IMR-90 (cell line): ENCODE data around the gene SIRT2. TPM values are rescaled to one million over a fixed set of nuclear protein-coding genes. Genes with fewer than 3 reads are reported as not detected.

Experiments
- ATAC-seq: fragments of 200-7000 bp; cut with Tn5 transposase; 2 replicates; pipeline ENCODE4 v1.9.1; 2020; ENCODE audit warnings: low read depth, mild to moderate bottlenecking, moderate library complexity
- BruUV-seq: library from RNA; stranded (reverse); fragments of 400-500 nt; replicated peaks from 2 replicates; lab custom pipeline; 2021; lab: Mats Ljungman, UMichigan
- CTCF ChIA-PET: fragments of 300-600 bp; formaldehyde crosslinking; extraction: SDS; loops from one replicate; lab custom pipeline; 2021; ENCODE audit warnings: antibody characterized with exemption; lab: Yijun Ruan, JAX
- POLR2A ChIA-PET: fragments of 300-600 bp; sonication (Branson Sonifier 250); formaldehyde crosslinking; loops from one replicate; lab custom pipeline; 2022; ENCODE audit warnings: antibody characterized with exemption; ENCODE audit not compliant: unreplicated experiment; lab: Charles Lee
- DNase-seq: peaks from one replicate; pipeline ENCODE4 v3.0.0; 2013
- H2AFZ ChIP-seq: replicated peaks from 2 replicates; pipeline ENCODE3; 2013; ENCODE audit warnings: low read length, mild to moderate bottlenecking; ENCODE audit not compliant: poor library complexity
- H2AK5ac ChIP-seq: 2 replicates; pipeline ENCODE4 v1.6.1; 2013; ENCODE audit warnings: low read depth, low read length, inconsistent platforms
- H2AK9ac ChIP-seq: replicated peaks from 2 replicates; pipeline ENCODE3; 2013; ENCODE audit warnings: mild to moderate bottlenecking, low read depth, low read length, moderate library complexity; ENCODE audit not compliant: poor library complexity
- H2BK120ac ChIP-seq: 2 replicates; pipeline ENCODE4 v1.6.1; 2013; ENCODE audit warnings: low read depth, low read length, inconsistent platforms
- H2BK15ac ChIP-seq: 3 replicates; pipeline ENCODE4 v1.6.1; 2013; ENCODE audit warnings: low read depth, low read length, inconsistent platforms
- H2BK20ac ChIP-seq: 2 replicates; pipeline ENCODE4 v1.6.1; 2013; ENCODE audit warnings: low read depth, mild to moderate bottlenecking, inconsistent platforms, low read length, moderate library complexity
- H2BK5ac ChIP-seq: 2 replicates; pipeline ENCODE4 v1.6.1; 2013; ENCODE audit warnings: mild to moderate bottlenecking, low read depth, low read length, inconsistent platforms; ENCODE audit not compliant: poor library complexity, severe bottlenecking
- H3K14ac ChIP-seq: replicated peaks from 2 replicates; pipeline ENCODE4 v1.6.1; 2013; ENCODE audit warnings: low read depth, low read length, inconsistent platforms
- H3K18ac ChIP-seq: 2 replicates; pipeline ENCODE4 v1.6.1; 2013; ENCODE audit warnings: low read depth, low read length, control low read depth
- H3K23ac ChIP-seq: 2 replicates; pipeline ENCODE4 v1.6.1; 2013; ENCODE audit warnings: low read depth, low read length, inconsistent platforms
- H3K27ac ChIP-seq: 2 replicates; pipeline ENCODE4 v1.5.1; 2013; ENCODE audit warnings: mild to moderate bottlenecking, control low read depth, low read length; ENCODE audit not compliant: insufficient read depth
- H3K27me3 ChIP-seq: 2 replicates; pipeline ENCODE4 v1.6.1; 2013; ENCODE audit warnings: low read length; ENCODE audit not compliant: control insufficient read depth, insufficient read depth
- H3K36me3 ChIP-seq: 2 replicates; pipeline ENCODE4 v1.6.1; 2013; ENCODE audit warnings: low read length, mixed read lengths; ENCODE audit not compliant: control insufficient read depth, insufficient read depth
- H3K4ac ChIP-seq: 2 replicates; pipeline ENCODE4 v1.6.1; 2013; ENCODE audit warnings: low read depth, low read length, inconsistent platforms
- H3K4me1 ChIP-seq: 2 replicates; pipeline ENCODE4 v1.6.1; 2013; ENCODE audit warnings: low read length, mixed read lengths; ENCODE audit not compliant: control insufficient read depth, insufficient read depth
- H3K4me2 ChIP-seq: 2 replicates; pipeline ENCODE4 v1.6.1; 2013; ENCODE audit warnings: low read depth, mild to moderate bottlenecking, control low read depth, low read length, moderate library complexity
- H3K4me3 ChIP-seq: 2 replicates; pipeline ENCODE4 v1.5.1; 2013; ENCODE audit warnings: low read depth, mild to moderate bottlenecking, control low read depth, low read length, moderate library complexity; ENCODE audit not compliant: insufficient read depth
- H3K56ac ChIP-seq: 2 replicates; pipeline ENCODE4 v1.6.1; 2013; ENCODE audit warnings: low read length, inconsistent platforms; ENCODE audit not compliant: insufficient read depth; ENCODE audit errors: extremely low read depth
- H3K79me1 ChIP-seq, 2 experiments: 2 replicates each; pipeline ENCODE4 v1.6.1; 2013; ENCODE audit warnings: low read length in 2 of 2, inconsistent platforms in 1 of 2, low read depth in 1 of 2
- H3K9ac ChIP-seq: 2 replicates; pipeline ENCODE4 v1.6.1; 2013; ENCODE audit warnings: low read depth, low read length, control low read depth
- H3K9me1 ChIP-seq: 2 replicates; pipeline ENCODE4 v1.6.1; 2013; ENCODE audit warnings: low read length, inconsistent platforms; ENCODE audit not compliant: insufficient read depth
- H3K9me3 ChIP-seq: 2 replicates; pipeline ENCODE4 v1.6.1; 2013; ENCODE audit warnings: low read length; ENCODE audit not compliant: control insufficient read depth, insufficient read depth
- H4K20me1 ChIP-seq: 2 replicates; pipeline ENCODE4 v1.6.1; 2013; ENCODE audit warnings: low read length, inconsistent platforms; ENCODE audit not compliant: insufficient read depth
- H4K5ac ChIP-seq: 2 replicates; pipeline ENCODE4 v1.6.1; 2013; ENCODE audit warnings: mild to moderate bottlenecking, low read depth, low read length, control low read depth
- H4K8ac ChIP-seq, 2 experiments: 2 replicates each; pipeline ENCODE4 v1.6.1; 2013; ENCODE audit warnings: low read depth in 2 of 2, low read length in 2 of 2, control low read depth in 1 of 2, inconsistent platforms in 1 of 2
- H4K91ac ChIP-seq: 2 replicates; pipeline ENCODE4 v1.6.1; 2013; ENCODE audit warnings: low read depth, low read length, inconsistent platforms; ENCODE audit not compliant: insufficient read depth
- CEBPB ChIP-seq: IDR thresholded peaks from 2 replicates; pipeline ENCODE4 v1.6.1; 2012; ENCODE audit warnings: low read depth, low read length, improper control_type of control experiment
- MXI1 ChIP-seq: IDR thresholded peaks from 2 replicates; pipeline ENCODE4 v1.6.1; 2012; ENCODE audit warnings: low read depth, mild to moderate bottlenecking, low read length, moderate library complexity, borderline replicate concordance
- SMC3 ChIP-seq: fragments of 150-350 bp; IDR thresholded peaks from 2 replicates; pipeline ENCODE4 v1.6.1; 2016; ENCODE audit warnings: low read depth, mild to moderate bottlenecking, antibody characterized with exemption, low read length, moderate library complexity
- WGBS, 2 experiments: methylation state at CpG; one replicate each; pipeline versions ENCODE4 v1.1.5 to v1.1.7; 2013; ENCODE audit warnings: missing lambda C conversion rate in 2 of 2; ENCODE audit not compliant: insufficient read length in 1 of 2; ENCODE audit errors: extremely low coverage in 2 of 2; 5-methylcytosine and 5-hydroxymethylcytosine counted together
- dilution Hi-C: fragments of 300-500 bp; cut with HindIII; formaldehyde crosslinking; loops from one replicate; pipeline ENCODE4 v1.14.3; 2018; ENCODE audit warnings: low sequenced_read_pairs; ENCODE audit not compliant: unreplicated experiment
- in situ Hi-C: fragments of 300-500 bp; cut with MboI; formaldehyde crosslinking; loops from 3 replicates; pipeline ENCODE4 v1.14.3; 2019; ENCODE audit warnings: low sequenced_read_pairs, inconsistent platforms, mixed read lengths
- intact Hi-C: fragments of 100-400 bp; cut with micrococcal nuclease; formaldehyde crosslinking; loops from 2 replicates; pipeline ENCODE4 v1.10.0; 2022
- polyA plus RNA-seq, 3 experiments: library from polyadenylated mRNA; depleted of rRNA; stranded (reverse); fragments of >200 nt; gene quantifications; 2 replicates each; pipeline ENCODE4 v1.2.3, GENCODE V29; 2012; ENCODE audit warnings: low replicate concordance in 1 of 3
- total RNA-seq: library from RNA; depleted of rRNA; stranded (reverse); fragments of >200 nt; gene quantifications from 2 replicates; pipeline ENCODE4 v1.2.3, GENCODE V29; 2012
- TF ChIP-seq, protein P1 (sequence below): fragments of 150-350 bp; IDR thresholded peaks from 2 replicates; pipeline ENCODE4 v1.6.1; 2017; ENCODE audit warnings: mild to moderate bottlenecking, antibody characterized with exemption, low read length, low read depth

Gene SIRT2
- total and polyA plus RNA-seq, 2 of the 4 experiments (the other 2 are of a cell fraction) = 43.0 to 50.0 TPM

DNA sequence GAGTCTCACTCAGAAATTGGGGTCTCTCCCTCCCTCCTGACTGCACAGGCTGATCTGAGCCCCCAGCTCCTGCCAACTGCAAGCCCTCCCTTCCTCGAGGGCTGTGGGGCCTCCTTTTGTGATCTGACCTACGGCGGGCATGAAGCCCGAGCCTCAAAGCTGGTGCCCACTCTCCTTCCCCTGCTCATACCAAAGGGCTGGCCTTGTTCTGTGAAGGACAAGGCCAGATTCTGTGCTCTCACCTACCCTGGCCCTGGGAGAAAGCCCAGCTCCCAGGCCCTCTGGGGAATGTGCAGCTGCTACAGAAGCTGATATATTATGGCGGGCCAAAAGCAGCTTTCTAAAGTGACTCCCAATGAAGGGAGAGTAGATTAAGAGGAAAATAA lies 58.8 kb downstream of the SIRT2 start:
- in situ Hi-C loops = no loop called here
- Histone ChIP-seq H2BK120ac (no peak overlapping the region), H3K4me2 (no peak overlapping the region), H3K36me3 (peaks cover 91% of the 10 kb centered on the region), H3K23ac (no peak overlapping the region), H3K4me1 (peaks cover 10% of the 10 kb centered on the region; the same call in 1 of the 2 replicates), H3K18ac (no peak overlapping the region), H3K79me1 (peaks cover 58 to 89% of the 10 kb centered on the region in 2 experiments), H2BK15ac (no peak overlapping the region), H3K4ac (no peak overlapping the region), H4K91ac (no peak overlapping the region), H3K9ac (no peak overlapping the region), H2BK5ac (no peak overlapping the region), H3K56ac (no peak overlapping the region), H3K14ac (no peak overlapping the region), H2AK5ac (no peak overlapping the region), H3K27me3 (no peaks in the 10 kb centered on the region), H3K9me1 (peaks cover 7% of the 10 kb centered on the region; the same call in 1 of the 2 replicates), H2AFZ (no peak overlapping the region), H4K20me1 (peaks cover 82% of the 10 kb centered on the region), H4K5ac (no peak overlapping the region), H2BK20ac (no peak overlapping the region), H3K4me3 (no peak overlapping the region), H2AK9ac (no peak overlapping the region), H3K9me3 (no peaks in the 10 kb centered on the region), H3K27ac (no peak overlapping the region), H4K8ac (no peak overlapping the region)
- intact Hi-C loops = no loop called here
- TF ChIP-seq, protein P1, sequence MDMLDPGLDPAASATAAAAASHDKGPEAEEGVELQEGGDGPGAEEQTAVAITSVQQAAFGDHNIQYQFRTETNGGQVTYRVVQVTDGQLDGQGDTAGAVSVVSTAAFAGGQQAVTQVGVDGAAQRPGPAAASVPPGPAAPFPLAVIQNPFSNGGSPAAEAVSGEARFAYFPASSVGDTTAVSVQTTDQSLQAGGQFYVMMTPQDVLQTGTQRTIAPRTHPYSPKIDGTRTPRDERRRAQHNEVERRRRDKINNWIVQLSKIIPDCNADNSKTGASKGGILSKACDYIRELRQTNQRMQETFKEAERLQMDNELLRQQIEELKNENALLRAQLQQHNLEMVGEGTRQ = no peak
- TF ChIP-seq CEBPB (no peak), SMC3 (no peak), MXI1 (no peak)
- no CpG with 5 or more reads among the region's 5 CpGs for WGBS, 2 experiments
- ATAC-seq = no peak
- no peak for DNase-seq
- dilution Hi-C loops = no loop called here
- POLR2A ChIA-PET = no interaction called here
- CTCF ChIA-PET = no interaction called here
- no TSS peak for BruUV-seq
